ENCODE measurements around the gene TSFM. TPM values are rescaled to one million over a fixed set of nuclear protein-coding genes. Genes with fewer than 3 reads are reported as not detected.
A peak's percentile ranks its signal among the peaks of the same experiment; 100 is the strongest.

The TSFM gene
- total RNA-seq, 1 donor: 25.5 TPM

- no peak for DNase-seq (ENCODE audit: low read depth)
- peak overlapping the region; percentile 15 for H3K4me3 ChIP-seq (ENCODE audit: low read depth, low read length)
- TF ChIP-seq CTCF (IDR thresholded peaks at IDR 0.05; ENCODE audit: insufficient read depth, low read depth, low read length): no peak
These were observed 44.8 kb upstream of the TSFM start for GRCh38 chr12:57737467-57738460.

- no peak for DNase-seq (ENCODE audit: low read depth)
- no peak for TF ChIP-seq CTCF (IDR thresholded peaks at IDR 0.05; ENCODE audit: insufficient read depth, low read depth, low read length)
- H3K4me3 ChIP-seq (ENCODE audit: low read depth, low read length): peak within 1 kb of the TSS; percentile 15
These were observed 43.8 kb upstream of the TSFM start, which contains the start of gene AGAP2 for GRCh38 chr12:57738661-57739237. AGAP2 (minus strand) TSS chr12:57738742; CDS start chr12:57738246, 496 bp downstream.

GRCh38 chr12:57739387-57739786 is 43.2 kb upstream of the TSFM start:
- no peak overlapping the region for H3K4me3 ChIP-seq (ENCODE audit: low read depth, low read length)
- no peak for TF ChIP-seq CTCF (IDR thresholded peaks at IDR 0.05; ENCODE audit: insufficient read depth, low read depth, low read length)
- DNase-seq (ENCODE audit: low read depth): no peak

- DNase-seq (ENCODE audit: low read depth): no peak
- H3K4me3 ChIP-seq (ENCODE audit: low read depth, low read length): no peak overlapping the region
- TF ChIP-seq CTCF (IDR thresholded peaks at IDR 0.05; ENCODE audit: insufficient read depth, low read depth, low read length): no peak
These were observed 42.6 kb upstream of the TSFM start for GRCh38 chr12:57739914-57740538.

- H3K4me3 ChIP-seq (ENCODE audit: low read depth, low read length): no peak overlapping the region
- TF ChIP-seq CTCF (IDR thresholded peaks at IDR 0.05; ENCODE audit: insufficient read depth, low read depth, low read length): no peak
- DNase-seq (ENCODE audit: low read depth): no peak
These were observed 41.8 kb upstream of the TSFM start for GRCh38 chr12:57740656-57741412.

- no peak for TF ChIP-seq CTCF (IDR thresholded peaks at IDR 0.05; ENCODE audit: insufficient read depth, low read depth, low read length)
- DNase-seq (ENCODE audit: low read depth): no peak
- H3K4me3 ChIP-seq (ENCODE audit: low read depth, low read length): no peak overlapping the region
These were observed 41.2 kb upstream of the TSFM start for GRCh38 chr12:57741413-57741789.
